B cell (primary cell): ENCODE results near the gene STXBP6.

Source experiments
- EZH2 ChIP-seq: IDR thresholded peaks from 2 replicates; pipeline ENCODE4 v1.6.1; 2012; ENCODE audit warnings: borderline replicate concordance, low read depth, mild to moderate bottlenecking, moderate library complexity, low read length; ENCODE audit not compliant: insufficient read depth, poor library complexity, severe bottlenecking
- TF ChIP-seq, protein P1 (sequence below): fragments of 200-600 bp; IDR thresholded peaks from one replicate; pipeline ENCODE4 v1.8.0; 2022; ENCODE audit warnings: antibody characterized with exemption, mild to moderate bottlenecking

DNA sequence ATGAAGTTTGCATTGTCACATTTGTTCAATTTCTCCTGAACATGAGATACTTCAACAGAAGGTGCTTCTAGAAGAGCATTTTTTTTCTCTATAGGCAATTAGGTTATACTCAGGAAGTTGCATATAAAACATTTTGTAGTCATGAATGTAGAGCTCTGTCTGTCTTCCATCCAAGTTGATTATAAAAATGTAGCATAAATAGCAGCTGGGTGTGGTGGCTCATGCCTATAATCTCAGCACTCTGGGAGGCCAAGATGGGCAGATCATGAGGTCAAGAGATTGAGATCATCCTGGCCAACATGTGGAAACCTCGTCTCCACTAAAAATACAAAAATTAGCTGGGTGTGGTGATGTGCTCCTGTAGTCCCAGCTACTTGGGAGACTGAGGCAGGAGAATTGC lies 39.5 kb upstream of the STXBP6 start:
- TF ChIP-seq, protein P1, sequence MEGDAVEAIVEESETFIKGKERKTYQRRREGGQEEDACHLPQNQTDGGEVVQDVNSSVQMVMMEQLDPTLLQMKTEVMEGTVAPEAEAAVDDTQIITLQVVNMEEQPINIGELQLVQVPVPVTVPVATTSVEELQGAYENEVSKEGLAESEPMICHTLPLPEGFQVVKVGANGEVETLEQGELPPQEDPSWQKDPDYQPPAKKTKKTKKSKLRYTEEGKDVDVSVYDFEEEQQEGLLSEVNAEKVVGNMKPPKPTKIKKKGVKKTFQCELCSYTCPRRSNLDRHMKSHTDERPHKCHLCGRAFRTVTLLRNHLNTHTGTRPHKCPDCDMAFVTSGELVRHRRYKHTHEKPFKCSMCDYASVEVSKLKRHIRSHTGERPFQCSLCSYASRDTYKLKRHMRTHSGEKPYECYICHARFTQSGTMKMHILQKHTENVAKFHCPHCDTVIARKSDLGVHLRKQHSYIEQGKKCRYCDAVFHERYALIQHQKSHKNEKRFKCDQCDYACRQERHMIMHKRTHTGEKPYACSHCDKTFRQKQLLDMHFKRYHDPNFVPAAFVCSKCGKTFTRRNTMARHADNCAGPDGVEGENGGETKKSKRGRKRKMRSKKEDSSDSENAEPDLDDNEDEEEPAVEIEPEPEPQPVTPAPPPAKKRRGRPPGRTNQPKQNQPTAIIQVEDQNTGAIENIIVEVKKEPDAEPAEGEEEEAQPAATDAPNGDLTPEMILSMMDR: no peak
- TF ChIP-seq EZH2: no peak
